H1 (cell line): Measurements from ENCODE around the gene ITIH1. TPM values are rescaled to one million over a fixed set of nuclear protein-coding genes. Genes with fewer than 3 reads are reported as not detected.

ENCODE experiments used
- HDAC2 ChIP-seq, 2 experiments: fragments of 300-600 bp in 1 of 2; sonication (generic) in 1 of 2; IDR thresholded peaks; 2 replicates each; pipeline ENCODE4 v1.6.1; 2011 to 2012; ENCODE audit warnings: low read depth in 2 of 2, low read length in 2 of 2, mild to moderate bottlenecking in 2 of 2, moderate library complexity in 2 of 2, borderline replicate concordance in 1 of 2, inconsistent platforms in 1 of 2
- RXRA ChIP-seq: IDR thresholded peaks from 2 replicates; pipeline ENCODE4 v1.6.1; 2011; ENCODE audit warnings: low read depth, mild to moderate bottlenecking, low read length, moderate library complexity; ENCODE audit not compliant: insufficient read depth
- polyA plus RNA-seq, 7 experiments: library from polyadenylated mRNA; depleted of rRNA in 3 of 7; stranded (reverse) in 5 of 7; unstranded in 2 of 7; fragments of >200 nt in 5 of 7; fragments of 200-250 nt in 2 of 7; gene quantifications; 1 replicate in 5 of 7; 2 replicates in 1 of 7; 4 replicates in 1 of 7; pipeline versions ENCODE4 v1.2.1 to v1.2.3, GENCODE V29; 2011 to 2013; ENCODE audit warnings: missing spikeins in 2 of 7, mixed read lengths in 2 of 7
- total RNA-seq: library from RNA; stranded (reverse); fragmentation: NEBNext Ultra II Directional; extraction: Animal tissue kit (Norgen Biotek cat#: 25700); gene quantifications from 2 replicates; pipeline ENCODE4 v1.2.1, GENCODE V29; 2021
- TF ChIP-seq, protein P1 (sequence below): IDR thresholded peaks from 2 replicates; pipeline ENCODE4 v1.6.1; 2012; ENCODE audit warnings: inconsistent platforms
- TF ChIP-seq, protein P2 (sequence below): IDR thresholded peaks from 2 replicates; pipeline ENCODE4 v1.6.1; 2011; ENCODE audit warnings: low read length, improper control_type of control experiment
- TF ChIP-seq, protein P3 (sequence below): IDR thresholded peaks from 2 replicates; pipeline ENCODE4 v1.6.1; 2012; ENCODE audit warnings: inconsistent platforms

ITIH1 gene
- total and polyA plus RNA-seq, 2 of the 8 experiments (the other 6 are each of a cell fraction or from before 2014, with no cell fraction given), result not detected

DNA sequence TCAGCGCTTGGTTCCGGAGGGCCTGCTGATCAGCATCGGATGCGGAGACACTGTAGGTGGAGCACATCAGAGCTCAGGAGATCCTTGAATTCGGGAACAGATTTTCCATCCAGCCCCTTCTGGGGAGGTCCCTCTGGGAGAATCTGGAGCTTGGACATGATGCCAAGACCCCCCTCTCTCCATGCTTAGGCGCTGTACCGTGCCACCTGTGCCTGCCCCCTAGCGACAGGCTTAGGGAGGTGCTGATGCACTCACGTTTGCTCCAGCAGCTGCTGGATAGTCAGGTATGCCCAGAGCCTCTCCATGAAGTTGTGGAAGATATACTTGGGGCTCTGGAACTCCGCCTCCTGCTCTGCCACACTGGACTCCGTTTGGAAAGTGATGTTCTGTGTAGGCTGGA lies 43.3 kb downstream of the ITIH1 start (continued):
- TF ChIP-seq, protein P1, sequence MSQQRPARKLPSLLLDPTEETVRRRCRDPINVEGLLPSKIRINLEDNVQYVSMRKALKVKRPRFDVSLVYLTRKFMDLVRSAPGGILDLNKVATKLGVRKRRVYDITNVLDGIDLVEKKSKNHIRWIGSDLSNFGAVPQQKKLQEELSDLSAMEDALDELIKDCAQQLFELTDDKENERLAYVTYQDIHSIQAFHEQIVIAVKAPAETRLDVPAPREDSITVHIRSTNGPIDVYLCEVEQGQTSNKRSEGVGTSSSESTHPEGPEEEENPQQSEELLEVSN, result no peak
- TF ChIP-seq HDAC2 (IDR thresholded peaks at IDR 0.05; ENCODE audit: borderline replicate concordance in 1 of 2, low read depth in 2 of 2, low read length in 2 of 2), result no peak
- TF ChIP-seq RXRA, result no peak
- TF ChIP-seq, protein P2, sequence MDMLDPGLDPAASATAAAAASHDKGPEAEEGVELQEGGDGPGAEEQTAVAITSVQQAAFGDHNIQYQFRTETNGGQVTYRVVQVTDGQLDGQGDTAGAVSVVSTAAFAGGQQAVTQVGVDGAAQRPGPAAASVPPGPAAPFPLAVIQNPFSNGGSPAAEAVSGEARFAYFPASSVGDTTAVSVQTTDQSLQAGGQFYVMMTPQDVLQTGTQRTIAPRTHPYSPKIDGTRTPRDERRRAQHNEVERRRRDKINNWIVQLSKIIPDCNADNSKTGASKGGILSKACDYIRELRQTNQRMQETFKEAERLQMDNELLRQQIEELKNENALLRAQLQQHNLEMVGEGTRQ, result peak; percentile 50; the same call in 1 of the 2 replicates
- TF ChIP-seq, protein P3, sequence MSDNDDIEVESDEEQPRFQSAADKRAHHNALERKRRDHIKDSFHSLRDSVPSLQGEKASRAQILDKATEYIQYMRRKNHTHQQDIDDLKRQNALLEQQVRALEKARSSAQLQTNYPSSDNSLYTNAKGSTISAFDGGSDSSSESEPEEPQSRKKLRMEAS, result peak; percentile 33; the same call in 1 of the 2 replicates
